NCI-H446 treated with DMSO at 0.1 percent for 48 hours (cell line): ENCODE results near the gene CDK11A.
"Not testable (repeated sequence)": the region's sequence is repeated elsewhere in the genome, so short reads cannot be mapped to it uniquely, and the experiment has no call there.

Source experiments
- DNase-seq: peaks from one replicate; lab custom pipeline; 2025; lab: John Stamatoyannopoulos, UW

Gene CDK11A

DNA sequence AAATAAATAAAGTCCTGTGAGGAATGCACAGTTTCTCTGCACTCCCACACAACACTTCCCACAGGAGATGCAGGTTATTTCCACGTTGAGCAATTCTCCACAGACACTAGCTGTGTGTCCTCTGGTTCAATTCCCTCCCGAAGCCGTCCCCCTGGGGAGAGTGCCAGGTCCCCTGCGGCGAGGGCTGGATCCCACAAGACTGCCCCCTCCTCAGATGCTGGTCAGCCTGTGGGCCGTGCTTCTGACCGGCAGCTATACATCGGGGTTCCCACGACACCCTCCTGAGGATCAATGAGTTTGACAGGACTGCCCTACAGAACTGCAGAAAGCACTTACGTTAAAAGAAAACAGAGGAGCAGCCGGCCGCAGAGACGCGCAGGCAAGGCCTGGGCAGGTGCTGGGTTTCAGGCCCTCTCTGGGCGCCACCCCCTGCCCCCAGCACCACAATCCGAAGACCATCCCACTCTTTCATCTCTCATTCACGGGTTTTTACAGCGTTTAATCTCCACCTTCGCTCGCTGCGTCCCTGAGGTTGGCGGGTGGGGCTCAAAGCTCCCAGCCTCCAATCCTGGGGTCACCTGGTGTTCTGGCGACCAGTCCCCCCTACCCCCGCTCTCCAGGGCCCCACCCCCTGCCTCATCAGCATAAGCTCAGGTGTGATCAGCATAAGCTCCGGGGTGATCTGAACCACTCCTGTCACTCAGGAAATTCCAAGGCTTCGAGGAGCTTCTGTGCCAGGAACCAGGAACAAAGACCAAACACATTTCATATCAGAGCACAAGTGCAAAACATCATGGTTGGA lies 40.9 kb downstream of the CDK11A start:
- DNase-seq, result no peak

DNA sequence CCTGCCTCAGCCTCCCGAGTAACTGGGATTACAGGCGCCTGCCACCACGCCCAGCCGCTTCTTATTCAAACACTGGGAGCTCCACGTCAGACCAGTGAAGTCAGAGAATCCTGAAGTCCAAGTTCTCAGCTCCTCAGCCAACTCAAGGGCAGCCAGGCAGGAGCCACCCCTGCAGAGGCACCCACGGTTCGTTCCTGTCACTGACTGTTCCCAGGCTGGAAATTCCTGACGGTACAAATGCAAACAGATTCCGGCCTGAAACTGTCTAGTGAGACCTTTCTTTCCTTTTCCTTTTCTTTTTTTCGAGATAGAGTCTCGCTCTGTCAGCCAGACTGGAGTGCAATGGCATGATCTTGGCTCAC lies 43.3 kb downstream of the CDK11A start:
- no peak for DNase-seq

DNA sequence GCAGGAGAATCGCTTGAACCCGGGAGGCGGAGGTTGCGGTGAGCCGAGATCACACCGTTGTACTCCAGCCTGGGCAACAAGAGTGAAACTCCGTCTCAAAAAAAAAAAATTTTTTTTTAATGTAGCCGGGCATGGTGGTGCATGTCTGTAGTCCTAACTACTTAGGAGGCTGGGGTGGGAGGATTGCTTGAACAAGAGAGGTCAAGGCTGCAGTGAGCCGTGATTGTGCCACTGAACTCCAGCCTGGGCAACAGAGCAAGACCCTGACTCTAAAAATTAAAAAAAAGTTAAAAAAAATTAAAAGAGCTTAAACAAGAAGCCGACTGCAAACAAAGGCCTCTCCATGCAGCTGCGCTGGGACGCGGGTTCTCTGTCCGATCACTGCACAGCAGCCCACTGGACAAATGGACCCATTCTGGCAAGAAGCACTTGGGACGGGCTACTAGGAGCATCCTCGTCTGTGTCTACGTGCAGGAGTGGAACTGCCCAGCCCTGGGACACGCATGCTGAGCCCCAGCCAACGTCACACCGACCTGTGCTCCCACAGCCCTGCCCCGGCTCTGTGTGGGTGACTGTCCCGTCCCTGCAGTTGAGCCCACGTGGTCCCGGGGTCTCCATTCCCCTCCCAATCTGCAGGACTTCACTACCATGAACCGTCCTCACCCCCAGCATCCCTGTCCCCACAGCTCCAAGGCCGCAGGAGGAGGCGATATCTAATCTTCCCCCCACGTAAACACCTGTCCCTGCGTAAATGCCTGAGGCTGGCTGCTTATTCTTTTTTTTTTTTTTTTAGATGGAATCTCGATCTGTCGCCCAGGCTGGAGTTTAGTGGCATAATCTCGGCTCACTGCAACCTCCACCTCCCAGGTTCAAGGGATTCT lies 43.9 kb downstream of the CDK11A start:
- no peak for DNase-seq

DNA sequence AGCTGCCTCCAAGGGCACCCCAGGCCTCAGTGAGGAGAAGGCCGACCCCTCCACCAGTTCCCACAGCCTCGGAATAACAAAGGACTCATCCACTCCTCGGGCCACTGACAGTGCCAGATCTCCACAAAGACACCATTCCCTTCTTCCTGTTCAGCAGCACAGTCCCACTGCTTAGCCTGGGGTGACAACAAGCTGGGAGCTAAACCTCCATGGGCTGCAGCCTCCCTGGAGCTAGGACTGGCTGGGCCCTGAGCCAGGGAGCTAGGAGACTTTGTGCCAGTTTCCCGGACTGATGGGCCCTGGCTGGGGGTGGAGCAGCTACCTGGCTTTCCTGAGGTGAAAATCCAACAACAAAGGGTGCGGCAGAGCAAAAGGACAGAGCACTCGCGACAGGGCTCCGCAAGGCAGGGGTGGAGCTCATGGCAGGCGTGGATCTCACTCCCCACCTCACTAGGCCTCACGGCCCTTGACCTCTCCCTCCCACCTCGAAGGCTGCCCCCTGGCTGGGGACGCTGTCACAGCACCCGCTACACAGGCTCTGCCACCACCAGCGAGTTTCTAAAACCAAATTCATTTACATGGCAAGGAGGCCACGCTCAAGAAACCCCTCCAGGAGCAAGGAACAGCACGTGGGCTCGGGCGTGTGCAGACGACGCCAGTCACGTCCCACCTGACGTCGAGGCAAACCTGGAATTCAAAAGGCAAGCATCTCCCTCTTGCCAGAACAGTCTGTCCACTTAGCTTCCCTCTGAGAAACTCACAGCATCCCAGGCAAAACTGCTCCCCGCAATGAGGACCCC lies 45.4 kb downstream of the CDK11A start:
- no peak for DNase-seq

DNA sequence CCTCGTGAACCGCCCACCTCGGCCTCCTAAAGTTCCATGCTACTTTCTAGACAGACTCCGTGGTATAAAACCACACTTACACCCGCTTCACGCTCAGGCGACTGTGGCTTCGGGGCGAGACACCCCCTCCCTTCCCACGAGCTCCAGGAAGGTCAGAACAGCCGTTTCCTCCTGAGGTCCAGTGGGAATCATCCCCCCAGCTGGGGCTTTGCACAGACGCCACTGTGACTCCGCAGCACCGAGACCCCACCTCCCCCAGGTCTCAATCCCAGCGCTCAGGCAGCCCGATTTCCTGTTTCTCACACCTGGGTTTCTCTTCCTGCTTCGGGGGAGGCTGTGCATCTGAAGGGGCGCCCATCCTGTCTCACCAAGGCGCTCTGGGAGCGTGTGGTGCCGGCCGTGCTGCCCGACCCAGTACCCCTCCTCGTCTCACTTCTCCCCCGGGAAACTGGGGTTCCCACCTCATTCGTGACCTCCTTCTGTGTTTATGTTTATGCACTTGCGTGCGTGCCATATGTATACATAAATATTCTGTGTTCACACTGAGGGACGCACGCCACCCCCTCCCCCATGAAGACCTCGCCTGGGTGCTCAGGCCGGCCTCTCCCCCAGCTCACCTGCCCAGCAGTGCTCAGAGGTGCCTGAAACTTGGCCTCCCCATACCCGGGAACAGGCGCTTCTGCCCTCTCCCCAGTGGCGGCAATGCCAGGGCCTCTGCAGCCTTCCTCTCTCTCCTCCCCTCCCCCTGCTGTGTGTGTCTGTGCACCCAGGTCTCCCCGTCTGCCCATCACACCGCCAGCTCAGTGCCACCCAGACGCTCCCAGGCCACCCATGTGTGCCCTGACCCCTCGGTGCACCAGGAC lies 46.2 kb downstream of the CDK11A start:
- DNase-seq, result no peak

DNA sequence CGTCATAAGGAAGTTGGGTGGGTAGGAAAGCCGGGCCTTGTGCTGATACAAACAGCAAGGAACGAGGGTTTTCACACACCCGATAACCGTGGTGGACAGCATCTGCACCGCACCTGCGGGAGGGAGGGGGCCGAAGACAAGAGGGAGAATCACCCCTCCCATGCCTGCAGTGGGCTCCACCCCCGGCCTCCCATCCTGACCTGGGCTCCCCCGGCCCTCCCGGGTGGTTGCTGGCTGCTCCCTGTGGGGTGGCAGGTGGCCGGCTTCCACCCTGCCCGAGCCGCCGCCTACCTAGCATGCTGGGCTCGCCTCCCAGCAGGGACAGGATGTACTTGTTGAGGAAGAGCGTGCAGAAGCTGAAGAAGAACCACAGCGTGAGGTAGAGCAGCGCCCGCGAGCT lies 48.1 kb downstream of the CDK11A start:
- DNase-seq, result not testable (repeated sequence)

- DNase-seq, result not testable (repeated sequence)
Measured at GRCh38 chr1:1675218-1675617, 48.9 kb downstream of the CDK11A start.

- DNase-seq, result not testable (repeated sequence)
Measured at GRCh38 chr1:1674806-1675205, 49.4 kb downstream of the CDK11A start.

DNA sequence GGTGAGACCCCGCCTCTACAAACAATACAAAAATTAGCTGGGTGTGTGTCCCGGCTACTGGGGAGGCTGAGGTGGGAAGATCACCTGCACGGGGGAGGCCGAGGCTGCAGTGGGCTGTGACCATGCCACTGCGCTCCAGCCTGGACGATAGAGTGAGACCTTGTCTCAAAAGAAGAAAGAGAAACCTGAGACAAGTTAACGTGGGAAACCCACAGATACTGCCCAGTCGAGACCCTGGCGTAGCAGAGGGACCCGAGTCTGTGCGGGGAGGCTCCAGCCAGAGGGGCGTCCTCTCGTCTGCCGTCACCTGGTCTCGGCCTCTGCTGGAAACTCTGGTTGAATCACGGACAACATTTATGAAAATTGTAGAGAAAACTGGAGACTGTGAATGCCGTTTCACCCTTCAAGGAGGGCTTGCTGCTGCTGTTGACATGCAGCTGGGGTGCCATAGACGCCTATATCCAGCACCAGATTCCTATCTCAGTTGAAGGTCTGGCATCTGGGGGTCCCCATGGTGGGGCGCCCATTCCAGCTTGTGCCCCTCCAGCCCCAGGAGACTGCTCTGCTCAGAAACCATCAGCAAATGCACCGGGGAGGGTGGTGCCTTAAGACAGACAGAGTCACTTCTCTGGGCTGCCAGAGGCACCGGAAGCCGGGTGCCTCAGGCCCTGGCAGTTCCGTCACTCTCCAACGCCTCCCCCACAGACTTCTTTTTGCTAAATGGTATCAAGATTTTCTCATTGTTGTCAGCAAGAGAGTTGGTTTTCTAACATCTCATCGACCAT lies 51.8 kb downstream of the CDK11A start:
- no peak for DNase-seq

- DNase-seq, result no peak
Measured at GRCh38 chr1:1671365-1672119, 52.6 kb downstream of the CDK11A start.

DNA sequence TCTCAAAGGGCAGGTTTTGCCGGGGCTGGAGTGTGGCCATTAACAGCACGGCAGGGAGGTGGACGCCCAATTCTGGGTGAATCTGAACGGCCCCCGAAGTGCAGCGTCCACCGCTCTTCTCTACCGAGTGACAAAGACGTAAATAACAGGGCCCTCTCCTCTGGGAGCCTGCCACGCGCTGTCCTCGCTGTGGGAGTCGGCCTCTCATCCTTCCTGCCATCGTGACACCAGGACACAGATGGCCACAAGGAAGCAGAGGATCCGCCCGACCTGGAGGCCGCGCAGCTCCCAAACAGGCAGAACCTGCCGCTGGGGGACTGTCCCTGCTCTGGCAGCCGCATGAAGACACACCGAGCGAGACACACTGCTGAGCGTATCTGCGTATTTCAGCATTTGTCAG lies 53.3 kb downstream of the CDK11A start:
- no peak for DNase-seq

GRCh38 chr1:1669468-1670440 lies 54.4 kb downstream of the CDK11A start:
- no peak for DNase-seq

DNA sequence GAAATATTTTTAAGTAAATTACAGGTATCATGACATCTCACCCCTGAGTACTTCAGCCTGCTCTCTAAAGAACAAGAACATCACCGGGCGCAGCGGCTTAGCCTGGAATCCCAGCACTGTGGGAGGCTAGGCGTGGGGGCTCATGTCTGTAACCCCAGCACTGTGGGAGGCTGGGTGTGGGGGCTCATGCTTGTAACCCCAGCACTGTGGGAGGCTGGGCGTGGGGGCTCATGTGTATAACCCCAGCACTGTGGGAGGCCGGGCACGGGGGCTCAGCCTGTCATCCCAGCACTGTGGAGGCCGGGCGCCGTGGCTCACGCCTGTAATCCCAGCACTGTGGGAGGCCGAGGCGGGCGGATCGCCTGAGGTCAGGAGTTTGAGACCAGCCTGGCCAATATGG lies 57.6 kb downstream of the CDK11A start:
- DNase-seq, result no peak

DNA sequence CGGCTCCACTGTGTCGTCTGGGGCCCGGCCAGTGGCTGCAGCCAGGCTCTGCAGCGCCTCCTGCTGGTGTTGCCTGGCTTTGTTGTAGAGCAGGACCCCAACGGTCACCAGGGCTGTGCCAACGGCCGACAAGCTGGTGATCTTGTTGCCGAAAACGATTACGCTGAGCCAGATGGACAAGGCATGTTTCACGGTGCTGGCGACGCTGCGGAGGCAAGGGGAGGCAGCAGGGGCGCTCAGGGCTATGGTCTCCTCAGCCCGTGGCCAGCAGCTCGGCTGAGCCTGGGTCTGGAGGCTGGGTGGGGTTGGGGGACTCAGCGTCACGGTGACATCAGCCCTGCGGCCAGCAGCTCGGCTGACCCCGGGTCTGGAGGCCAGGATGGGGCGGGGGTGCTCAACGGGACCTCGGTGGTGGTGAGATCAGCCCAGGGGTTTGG lies 58.3 kb downstream of the CDK11A start:
- DNase-seq, result no peak

DNA sequence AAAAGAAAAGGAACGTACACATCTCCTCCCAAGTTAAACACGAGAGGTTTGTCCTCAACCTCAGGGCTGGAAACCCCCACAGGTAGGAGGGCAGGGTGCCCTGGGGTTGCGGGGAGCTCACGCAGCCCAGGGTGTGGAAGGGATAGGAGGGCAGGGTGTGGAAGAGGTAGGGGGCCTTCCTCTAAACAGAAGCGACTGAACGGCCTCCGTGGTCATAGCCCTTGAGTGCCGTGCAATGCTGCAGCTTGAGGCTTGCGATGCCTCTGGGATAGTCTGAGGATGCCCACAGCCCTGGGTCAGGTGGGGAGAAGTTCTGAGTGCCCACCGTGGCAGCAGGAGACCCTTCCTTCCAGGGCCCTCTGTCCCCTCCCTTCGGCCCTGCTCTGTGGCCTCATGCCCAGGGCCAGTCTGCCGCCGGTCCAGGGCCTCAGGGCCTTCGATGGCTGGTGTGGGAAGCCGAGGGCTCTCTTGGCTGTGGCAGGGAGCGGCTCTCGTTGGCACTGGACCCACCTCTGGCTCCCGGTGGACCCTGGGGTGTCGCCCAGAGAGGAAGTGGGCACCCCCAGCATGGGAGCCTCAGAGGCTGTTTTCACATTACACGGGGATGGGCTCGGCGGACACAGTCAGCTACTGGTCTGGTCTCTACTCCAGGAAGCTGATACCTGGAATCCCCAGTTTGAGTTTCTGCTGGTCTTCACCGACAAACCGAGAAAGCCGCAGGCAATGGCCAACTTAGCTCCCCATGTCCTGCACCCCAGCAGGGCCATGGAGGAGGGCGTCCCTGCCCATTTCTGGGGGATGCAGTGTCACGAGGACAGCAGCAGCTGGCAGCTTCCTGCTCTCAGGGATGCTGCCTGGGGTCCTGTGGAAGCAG lies 59.0 kb downstream of the CDK11A start:
- DNase-seq, result no peak

GRCh38 chr1:1664318-1664717 lies 59.8 kb downstream of the CDK11A start:
- not testable (repeated sequence) for DNase-seq

- DNase-seq, result not testable (repeated sequence)
Measured at GRCh38 chr1:1662830-1663560, 61.2 kb downstream of the CDK11A start.
